Fibroblast of pulmonary artery (primary cell): Measurements from ENCODE around the gene C14orf119.

Experiments used
- DNase-seq: peaks from one replicate; pipeline ENCODE4 v3.0.0-alpha.2; 2010; ENCODE audit warnings: low read depth
- H3K4me3 ChIP-seq: replicated peaks from 2 replicates; pipeline ENCODE4 v1.5.1; 2011; ENCODE audit warnings: low read depth, mild to moderate bottlenecking, control low read depth, low read length, moderate library complexity
- CTCF ChIP-seq: IDR thresholded peaks from 2 replicates; pipeline ENCODE4 v1.5.1; 2011; ENCODE audit warnings: mild to moderate bottlenecking, control low read depth, low read length, inconsistent platforms; ENCODE audit errors: missing control alignments

Gene C14orf119

DNA sequence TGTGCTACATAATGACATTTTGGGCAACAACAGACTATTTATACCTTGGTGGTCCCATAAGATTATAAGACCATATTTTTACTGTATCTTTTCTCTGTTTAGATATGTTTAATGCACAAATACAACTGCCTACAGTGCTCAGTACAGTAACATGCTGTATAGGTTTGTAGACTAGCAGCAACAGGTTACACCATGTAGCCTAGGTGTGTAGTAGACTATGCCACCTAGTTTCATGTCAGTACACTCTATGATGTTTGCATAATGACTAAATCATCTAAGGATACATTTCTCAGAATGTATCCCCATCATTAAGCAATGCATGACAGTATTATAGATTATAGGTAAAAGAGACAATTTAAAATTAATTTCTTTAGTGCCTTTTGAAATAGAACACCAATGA lies 54.4 kb downstream of the C14orf119 start:
- no peak for TF ChIP-seq CTCF
- DNase-seq, result no peak
- no peak overlapping the region for H3K4me3 ChIP-seq
